ENCODE results near the gene APBB2. TPM values are rescaled to one million over a fixed set of nuclear protein-coding genes. Genes with fewer than 3 reads are reported as not detected.

APBB2 gene
- total and polyA plus RNA-seq, 3 donors from 2014 or later: 19.7 to 77.9 (median 59.8) TPM

- intact Hi-C loops (cut with DNase I; ENCODE audit: low total_unique reads): no loop called here
- Histone ChIP-seq H3K27ac (no peak overlapping the region), H3K4me3 (no peak overlapping the region), H3K36me3 (ENCODE audit: low read depth, missing control alignments) (no peaks in the 10 kb centered on the region), H3K9me3 (no peaks in the 10 kb centered on the region), H3K4me1 (peaks cover under 1% of the 10 kb centered on the region), H3K27me3 (no peaks in the 10 kb centered on the region)
- peak; percentile 1 for DNase-seq
- TF ChIP-seq POLR2A (IDR thresholded peaks at IDR 0.05): no peak
- no peak for TF ChIP-seq CTCF (IDR thresholded peaks at IDR 0.05)
- WGBS, 2 donors: 87 to 89% methylated on average over 14 to 16 of the region's 16 CpGs
These were observed 377.1 kb downstream of the APBB2 start for GRCh38 chr4:40837094-40837870.

GRCh38 chr4:40833212-40833611 is 381.1 kb downstream of the APBB2 start:
- no peak overlapping the region for H3K27ac ChIP-seq
- H3K27me3 ChIP-seq: no peaks in the 10 kb centered on the region
- 95 to 100% methylated on average over 11 of the region's 11 CpGs for WGBS, 2 donors
- DNase-seq: peak; percentile 4
- no peak overlapping the region for H3K4me3 ChIP-seq
- no peaks in the 10 kb centered on the region for H3K4me1 ChIP-seq
- intact Hi-C loops (cut with DNase I; ENCODE audit: low total_unique reads): no loop called here
- no peaks in the 10 kb centered on the region for H3K9me3 ChIP-seq
- no peaks in the 10 kb centered on the region for H3K36me3 ChIP-seq (ENCODE audit: low read depth, missing control alignments)
- no peak for TF ChIP-seq CTCF (IDR thresholded peaks at IDR 0.05)
- no peak for TF ChIP-seq POLR2A (IDR thresholded peaks at IDR 0.05)

- 82 to 92% methylated on average over 11 of the region's 11 CpGs for WGBS, 2 donors
- H3K4me3 ChIP-seq: no peak overlapping the region
- H3K27ac ChIP-seq: no peak overlapping the region
- TF ChIP-seq CTCF (IDR thresholded peaks at IDR 0.05) (no peak), POLR2A (IDR thresholded peaks at IDR 0.05) (no peak)
- intact Hi-C loops (cut with DNase I; ENCODE audit: low total_unique reads): no loop called here
- H3K9me3 ChIP-seq: no peaks in the 10 kb centered on the region
- no peaks in the 10 kb centered on the region for H3K4me1 ChIP-seq
- H3K27me3 ChIP-seq: no peaks in the 10 kb centered on the region
- peak; percentile 8 for DNase-seq
- no peaks in the 10 kb centered on the region for H3K36me3 ChIP-seq (ENCODE audit: low read depth, missing control alignments)
These were observed 382.2 kb downstream of the APBB2 start for GRCh38 chr4:40832175-40832574.

GRCh38 chr4:40831146-40831907 is 383.0 kb downstream of the APBB2 start:
- no peak overlapping the region for H3K27ac ChIP-seq
- TF ChIP-seq POLR2A (IDR thresholded peaks at IDR 0.05) (no peak), CTCF (IDR thresholded peaks at IDR 0.05) (no peak)
- no peaks in the 10 kb centered on the region for H3K27me3 ChIP-seq
- H3K9me3 ChIP-seq: no peaks in the 10 kb centered on the region
- H3K36me3 ChIP-seq (ENCODE audit: low read depth, missing control alignments): no peaks in the 10 kb centered on the region
- 83 to 91% methylated on average over 18 of the region's 18 CpGs for WGBS, 2 donors
- H3K4me1 ChIP-seq: no peaks in the 10 kb centered on the region
- DNase-seq: peak; percentile 11
- intact Hi-C loops (cut with DNase I; ENCODE audit: low total_unique reads): no loop called here
- no peak overlapping the region for H3K4me3 ChIP-seq
